Kidney (tissue), 14 donors: Measurements from ENCODE around the gene PCNX2. TPM values are rescaled to one million over a fixed set of nuclear protein-coding genes. Genes with fewer than 3 reads are reported as not detected.

Source experiments
- DNase-seq, 5 donors: peaks; one replicate each; pipeline ENCODE4 v3.0.0-alpha.2; 2013 to 2020
- FAIRE-seq: peaks from 2 replicates; lab custom pipeline; 2012; peaks lifted over from hg19 to GRCh38; lab: Jason Lieb, UNC
- H3K27ac ChIP-seq, 2 donors: one replicate each; pipeline ENCODE4 v1.7.0; 2013; ENCODE audit warnings: low read depth in 2 of 2, low read length in 2 of 2, inconsistent platforms in 1 of 2
- H3K27me3 ChIP-seq: one replicate; pipeline ENCODE4 v1.7.1; 2013; ENCODE audit warnings: low read length, inconsistent platforms; ENCODE audit not compliant: control insufficient read depth, insufficient read depth
- H3K36me3 ChIP-seq, 3 donors: one replicate each; pipeline versions ENCODE4 v1.7.0 to v1.7.1; 2013; ENCODE audit warnings: low read length in 3 of 3, control low read depth in 1 of 3, inconsistent platforms in 1 of 3; ENCODE audit not compliant: insufficient read depth in 3 of 3, control insufficient read depth in 2 of 3
- H3K4me1 ChIP-seq, 3 donors: one replicate each; pipeline versions ENCODE4 v1.7.0 to v1.7.1; 2013; ENCODE audit warnings: low read length in 3 of 3, inconsistent platforms in 1 of 3, low read depth in 1 of 3; ENCODE audit not compliant: control insufficient read depth in 2 of 3, insufficient read depth in 2 of 3
- H3K4me3 ChIP-seq, 3 donors: one replicate each; pipeline versions ENCODE4 v1.7.0 to v1.8.1; 2013; ENCODE audit warnings: low read length in 3 of 3, control low read depth in 1 of 3, inconsistent platforms in 1 of 3
- H3K9ac ChIP-seq, 3 donors: one replicate each; pipeline versions ENCODE4 v1.7.0 to v1.7.1; 2013; ENCODE audit warnings: low read length in 3 of 3, control low read depth in 1 of 3, inconsistent platforms in 1 of 3
- H3K9me3 ChIP-seq, 3 donors: one replicate each; pipeline versions ENCODE4 v1.7.0 to v1.7.1; 2013; ENCODE audit warnings: low read length in 3 of 3, control low read depth in 1 of 3, inconsistent platforms in 1 of 3; ENCODE audit not compliant: control insufficient read depth in 2 of 3, insufficient read depth in 1 of 3
- intact Hi-C: fragments of 100-400 bp; cut with DNase I; formaldehyde crosslinking; loops from one replicate; pipeline ENCODE4 v1.11.1; 2022
- polyA plus RNA-seq: library from polyadenylated mRNA; stranded (reverse); fragments of 350-450 nt; fragmentation: Illumina TruSeq; extraction: RNeasy Lipid Tissue Mini Kit (QIAGEN cat#74804); gene quantifications from one replicate; pipeline ENCODE4 v1.2.3, GENCODE V29; 2014; ENCODE audit warnings: low read depth, low replicate concordance; ENCODE audit not compliant: insufficient read depth
- total RNA-seq: library from RNA; stranded (reverse); fragmentation: NEBNext Ultra II Directional; extraction: Animal tissue kit (Norgen Biotek cat#: 25700); gene quantifications from one replicate; pipeline ENCODE4 v1.2.1, GENCODE V29; 2021
- TF ChIP-seq, protein P1 (sequence below): IDR thresholded peaks from 3 replicates; pipeline ENCODE4 v1.5.1; 2012; ENCODE audit warnings: mild to moderate bottlenecking, moderate library complexity, borderline replicate concordance; ENCODE audit not compliant: insufficient read depth; ENCODE audit errors: extremely low read depth
- donor health status: control.
- donor health status: control.
- donor health status: control.
- donor health status: control.
- donor health status: control.
- donor health status: DM: yes; HTN: yes; CAD: no.
- donor health status: Normal renal cell carcinoma (clear cell type).

Gene PCNX2
- total and polyA plus RNA-seq, 2 donors from 2014 or later = 5.2 to 29.2 TPM

DNA sequence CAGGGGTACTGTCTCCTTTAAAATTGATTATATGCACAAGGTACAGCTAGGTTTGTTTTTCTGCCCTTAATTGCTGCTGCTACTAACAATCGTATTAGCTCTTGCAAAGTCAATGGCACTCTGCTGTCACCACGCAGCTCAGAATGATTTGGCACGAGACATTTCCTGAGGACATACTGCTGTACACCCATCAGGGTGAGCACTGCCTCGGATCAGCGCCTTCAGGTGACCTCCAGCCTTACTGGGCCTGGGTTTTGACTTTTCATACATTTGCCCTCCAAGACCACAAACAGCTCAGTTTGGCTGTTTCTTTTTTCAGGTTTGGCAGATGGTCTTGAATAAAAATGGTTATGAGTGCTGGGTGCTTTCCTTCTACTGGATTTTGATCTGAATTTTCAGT, 234.3 kb downstream of the PCNX2 start:
- no peak for DNase-seq
- Histone ChIP-seq H3K27ac (no peak overlapping the region), H3K36me3 (peaks cover 0 to 2% (median 0%) of the 10 kb centered on the region in 3 donors), H3K4me1 (no peaks in the 10 kb centered on the region), H3K9me3 (peaks cover 0 to 3% (median 0%) of the 10 kb centered on the region in 3 donors), H3K27me3 (no peaks in the 10 kb centered on the region), H3K9ac (no peak overlapping the region), H3K4me3 (no peak overlapping the region)
- no peak for FAIRE-seq
- TF ChIP-seq, protein P1, sequence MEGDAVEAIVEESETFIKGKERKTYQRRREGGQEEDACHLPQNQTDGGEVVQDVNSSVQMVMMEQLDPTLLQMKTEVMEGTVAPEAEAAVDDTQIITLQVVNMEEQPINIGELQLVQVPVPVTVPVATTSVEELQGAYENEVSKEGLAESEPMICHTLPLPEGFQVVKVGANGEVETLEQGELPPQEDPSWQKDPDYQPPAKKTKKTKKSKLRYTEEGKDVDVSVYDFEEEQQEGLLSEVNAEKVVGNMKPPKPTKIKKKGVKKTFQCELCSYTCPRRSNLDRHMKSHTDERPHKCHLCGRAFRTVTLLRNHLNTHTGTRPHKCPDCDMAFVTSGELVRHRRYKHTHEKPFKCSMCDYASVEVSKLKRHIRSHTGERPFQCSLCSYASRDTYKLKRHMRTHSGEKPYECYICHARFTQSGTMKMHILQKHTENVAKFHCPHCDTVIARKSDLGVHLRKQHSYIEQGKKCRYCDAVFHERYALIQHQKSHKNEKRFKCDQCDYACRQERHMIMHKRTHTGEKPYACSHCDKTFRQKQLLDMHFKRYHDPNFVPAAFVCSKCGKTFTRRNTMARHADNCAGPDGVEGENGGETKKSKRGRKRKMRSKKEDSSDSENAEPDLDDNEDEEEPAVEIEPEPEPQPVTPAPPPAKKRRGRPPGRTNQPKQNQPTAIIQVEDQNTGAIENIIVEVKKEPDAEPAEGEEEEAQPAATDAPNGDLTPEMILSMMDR = no peak
- intact Hi-C loops = no loop called here

- TF ChIP-seq, protein P1 = no peak
- no peak for DNase-seq
Observed at GRCh38 chr1:233060461-233060994, 235.0 kb downstream of the PCNX2 start.

GRCh38 chr1:233057836-233058235, 237.7 kb downstream of the PCNX2 start:
- TF ChIP-seq, protein P1 = no peak
- no peak for DNase-seq
- H3K27ac ChIP-seq = no peak overlapping the region
- H3K9ac ChIP-seq = no peak overlapping the region
- intact Hi-C loops = no loop called here
- H3K36me3 ChIP-seq = no peaks in the 10 kb centered on the region
- H3K4me1 ChIP-seq = no peaks in the 10 kb centered on the region
- FAIRE-seq = no peak
- no peaks in the 10 kb centered on the region for H3K27me3 ChIP-seq
- no peaks in the 10 kb centered on the region for H3K9me3 ChIP-seq
- no peak overlapping the region for H3K4me3 ChIP-seq

More at GRCh38 chr1:233060461-233060994, 235.0 kb downstream of the PCNX2 start:
- Histone ChIP-seq H3K9ac (no peak overlapping the region), H3K36me3 (peaks cover 0 to 2% (median 0%) of the 10 kb centered on the region in 3 donors), H3K9me3 (no peaks in the 10 kb centered on the region), H3K27ac (no peak overlapping the region), H3K4me3 (no peak overlapping the region), H3K4me1 (no peaks in the 10 kb centered on the region), H3K27me3 (no peaks in the 10 kb centered on the region)
- intact Hi-C loops = no loop called here
- FAIRE-seq = no peak
